Activated CD8-positive, alpha-beta memory T cell treated with anti-CD3 and anti-CD28 coated beads, Interleukin-2, amount 50 U/mL, for 48 hours (primary cell): ENCODE data around the gene CCDC187.
"Not testable (repeated sequence)": the region's sequence is repeated elsewhere in the genome, so short reads cannot be mapped to it uniquely, and the experiment has no call there.

Experiments
- DNase-seq: peaks from one replicate; pipeline ENCODE4 v3.0.0-alpha.2; 2020

The CCDC187 gene

GRCh38 chr9:136283291-136284235, 20.3 kb downstream of the CCDC187 start:
- DNase-seq: peak; percentile 89

- DNase-seq: no peak
Measured at GRCh38 chr9:136282272-136282861, 21.5 kb downstream of the CCDC187 start.

GRCh38 chr9:136281421-136282271, 22.2 kb downstream of the CCDC187 start:
- DNase-seq: no peak

- DNase-seq: no peak
Measured at GRCh38 chr9:136280535-136281315, 23.2 kb downstream of the CCDC187 start.

- no peak for DNase-seq
Measured at GRCh38 chr9:136279471-136279870, 24.4 kb downstream of the CCDC187 start.

GRCh38 chr9:136278894-136279293, 25.0 kb downstream of the CCDC187 start:
- no peak for DNase-seq

GRCh38 chr9:136278221-136278620, 25.7 kb downstream of the CCDC187 start:
- DNase-seq: no peak

GRCh38 chr9:136277746-136278145, 26.1 kb downstream of the CCDC187 start:
- DNase-seq: no peak

- DNase-seq: no peak
Measured at GRCh38 chr9:136276716-136277115, 27.2 kb downstream of the CCDC187 start.

GRCh38 chr9:136275655-136276429, 28.1 kb downstream of the CCDC187 start:
- DNase-seq: no peak

GRCh38 chr9:136274786-136275654, 28.9 kb downstream of the CCDC187 start:
- DNase-seq: no peak

GRCh38 chr9:136273921-136274785, 29.7 kb downstream of the CCDC187 start:
- DNase-seq: no peak

GRCh38 chr9:136273244-136273865, 30.5 kb downstream of the CCDC187 start:
- DNase-seq: no peak

- no peak for DNase-seq
Measured at GRCh38 chr9:136270173-136270705, 33.7 kb downstream of the CCDC187 start.

- no peak for DNase-seq
Measured at GRCh38 chr9:136268735-136269134, 35.2 kb downstream of the CCDC187 start.

GRCh38 chr9:136268318-136268717, 35.6 kb downstream of the CCDC187 start:
- no peak for DNase-seq

- DNase-seq: peak; percentile 97
Measured at GRCh38 chr9:136267261-136268111, 36.4 kb downstream of the CCDC187 start.

- not testable (repeated sequence) for DNase-seq
Measured at GRCh38 chr9:136266641-136267040, 37.3 kb downstream of the CCDC187 start.
